ENCODE data around the gene TMEM229B.

- TF ChIP-seq CTCF (IDR thresholded peaks at IDR 0.05) (no peak), POLR2AphosphoS5 (IDR thresholded peaks at IDR 0.05; ENCODE audit: low read depth, low read length) (no peak), YY1 (IDR thresholded peaks at IDR 0.05; ENCODE audit: low read depth) (no peak), MXI1 (IDR thresholded peaks at IDR 0.05; ENCODE audit: low read depth, low read length) (no peak), TCF12 (IDR thresholded peaks at IDR 0.05) (no peak)
These were observed 35.5 kb upstream of the TMEM229B start for GRCh38 chr14:67523764-67524633.

Measured in SK-N-SH (cell line).